VCaP (cell line): ENCODE data around the gene FECH.

Source experiments
- H3K27ac ChIP-seq: fragments of 450-650 bp; 2 replicates; pipeline ENCODE4 v1.5.1; 2017
- CTCF ChIP-seq: fragments of 450-650 bp; conservative IDR thresholded peaks from 2 replicates; pipeline ENCODE4 v1.5.1; 2017; ENCODE audit warnings: mild to moderate bottlenecking, moderate library complexity

Gene FECH

GRCh38 chr18:57579934-57580333 is 6.6 kb downstream of the FECH start:
- no peak for TF ChIP-seq CTCF
- no peak overlapping the region for H3K27ac ChIP-seq

GRCh38 chr18:57576316-57576715 is 10.2 kb downstream of the FECH start:
- H3K27ac ChIP-seq: peak overlapping the region; percentile 36
- TF ChIP-seq CTCF: no peak

- peak overlapping the region; percentile 36; the same call in 1 of the 2 replicates for H3K27ac ChIP-seq
- TF ChIP-seq CTCF: no peak
Observed at GRCh38 chr18:57575542-57575941, 11.0 kb downstream of the FECH start.

- TF ChIP-seq CTCF: no peak
- no peak overlapping the region for H3K27ac ChIP-seq
Observed at GRCh38 chr18:57574866-57575265, 11.6 kb downstream of the FECH start.

GRCh38 chr18:57570162-57570561 is 16.3 kb downstream of the FECH start:
- TF ChIP-seq CTCF: no peak
- H3K27ac ChIP-seq: no peak overlapping the region

- no peak overlapping the region for H3K27ac ChIP-seq
- no peak for TF ChIP-seq CTCF
Observed at GRCh38 chr18:57569133-57569532, 17.4 kb downstream of the FECH start.

- no peak overlapping the region for H3K27ac ChIP-seq
Observed at GRCh38 chr18:57561728-57562423, 24.6 kb downstream of the FECH start.

More at GRCh38 chr18:57561728-57562423, 24.6 kb downstream of the FECH start:
- peak; percentile 85 for TF ChIP-seq CTCF
